HG03439 (cell line): ENCODE results near the gene RLIM.
A peak's percentile ranks its signal among the peaks of the same experiment; 100 is the strongest.

Experiments used
- ATAC-seq: cut with Tn5 transposase; IDR thresholded peaks from one replicate; pipeline ENCODE4 v1.9.1; 2021; ENCODE audit warnings: mild to moderate bottlenecking, moderate library complexity; ENCODE audit not compliant: unreplicated experiment

The RLIM gene

DNA sequence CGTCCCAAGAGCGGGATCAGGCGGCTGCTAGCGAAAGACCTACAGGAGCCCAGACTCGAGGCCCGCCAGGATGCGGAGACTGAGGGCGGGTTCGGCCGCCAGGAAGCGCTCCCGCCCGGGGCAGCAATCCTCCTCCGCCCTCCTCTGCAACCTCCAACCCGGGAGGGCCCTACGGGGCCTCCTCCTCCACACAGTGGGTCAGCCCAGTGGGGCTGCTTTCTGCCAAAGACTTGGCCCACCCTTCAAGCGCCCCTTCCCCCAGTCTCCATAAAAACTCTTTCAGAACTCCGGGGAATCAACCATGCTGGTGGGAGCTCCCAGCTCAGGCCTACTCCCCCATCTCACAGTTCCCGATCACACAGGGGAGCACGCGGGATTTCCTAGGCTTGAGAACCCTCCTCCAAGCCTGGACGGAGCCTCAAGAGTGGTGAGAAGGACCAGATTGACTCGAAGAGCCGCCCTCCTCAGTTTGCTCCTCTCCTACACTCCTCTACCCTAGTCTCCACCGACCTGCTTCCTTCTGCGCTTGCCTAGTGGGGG is 77.5 kb downstream of the RLIM start:
- ATAC-seq: no peak

- peak; percentile 46 for ATAC-seq
Measured at GRCh38 chrX:74536152-74536831, 78.1 kb downstream of the RLIM start.

- ATAC-seq: peak; percentile 47
Measured at GRCh38 chrX:74535408-74536151, 78.8 kb downstream of the RLIM start.
